Karpas-422 (cell line): ENCODE data around the gene FBXO45. TPM values are rescaled to one million over a fixed set of nuclear protein-coding genes. Genes with fewer than 3 reads are reported as not detected.
"Not testable (repeated sequence)": the region's sequence is repeated elsewhere in the genome, so short reads cannot be mapped to it uniquely, and the experiment has no call there.

ENCODE experiments used
- DNase-seq: peaks from one replicate; pipeline ENCODE4 v3.0.0-alpha.2; 2015
- H2AFZ ChIP-seq: fragments of 200-600 bp; sonication (generic); 2 replicates; pipeline ENCODE4 v1.6.1; 2014; ENCODE audit warnings: antibody characterized with exemption, low read length, mixed read lengths
- H3K27ac ChIP-seq: fragments of 200-600 bp; sonication (generic); 2 replicates; pipeline ENCODE4 v1.5.1; 2014; ENCODE audit warnings: mild to moderate bottlenecking, low read length, moderate library complexity
- H3K27me3 ChIP-seq: fragments of 200-600 bp; sonication (generic); 2 replicates; pipeline ENCODE4 v1.6.1; 2014; ENCODE audit warnings: low read length, mixed read lengths
- H3K36me3 ChIP-seq: fragments of 200-600 bp; sonication (generic); 2 replicates; pipeline ENCODE4 v1.6.1; 2014; ENCODE audit warnings: low read length, mixed read lengths; ENCODE audit not compliant: insufficient read depth
- H3K4me1 ChIP-seq: fragments of 200-600 bp; sonication (generic); 2 replicates; pipeline ENCODE4 v1.6.1; 2014; ENCODE audit warnings: mild to moderate bottlenecking, low read length, mixed read lengths
- H3K4me2 ChIP-seq: fragments of 200-600 bp; sonication (generic); 2 replicates; pipeline ENCODE4 v1.6.1; 2014; ENCODE audit warnings: low read length, low read depth, mild to moderate bottlenecking; ENCODE audit not compliant: poor library complexity, severe bottlenecking
- H3K4me3 ChIP-seq: fragments of 200-600 bp; sonication (generic); 2 replicates; pipeline ENCODE4 v1.5.1; 2014; ENCODE audit warnings: mild to moderate bottlenecking, antibody characterized with exemption, low read length, mixed read lengths
- H3K79me2 ChIP-seq: fragments of 200-600 bp; sonication (generic); 2 replicates; pipeline ENCODE4 v1.6.1; 2014; ENCODE audit warnings: mild to moderate bottlenecking, low read length, mixed read lengths
- H3K9ac ChIP-seq: fragments of 200-600 bp; sonication (generic); 2 replicates; pipeline ENCODE4 v1.6.0; 2014; ENCODE audit warnings: low read length
- H3K9me2 ChIP-seq: fragments of 200-600 bp; sonication (generic), shearing (Covaris generic); replicated peaks from 2 replicates; pipeline ENCODE4 v1.6.0; 2014; ENCODE audit warnings: mild to moderate bottlenecking, low read length, moderate library complexity; ENCODE audit not compliant: insufficient read depth
- H3K9me3 ChIP-seq: fragments of 300-700, 200-600 bp; sonication (generic); 2 replicates; pipeline ENCODE4 v1.6.1; 2014; ENCODE audit warnings: low read length, mixed read lengths
- H4K20me1 ChIP-seq: fragments of 200-600 bp; sonication (generic); 2 replicates; pipeline ENCODE4 v1.6.1; 2014; ENCODE audit warnings: mild to moderate bottlenecking, antibody characterized with exemption, low read length, low read depth; ENCODE audit not compliant: insufficient read depth
- total RNA-seq: library from RNA; depleted of rRNA; stranded (reverse); fragments of >200 nt; shearing (Covaris generic); gene quantifications from 2 replicates; pipeline ENCODE4 v1.2.3, GENCODE V29; 2014; ENCODE audit warnings: low replicate concordance

The FBXO45 gene
- total RNA-seq, 1 experiment from 2014 or later: 15.2 TPM

GRCh38 chr3:196549312-196549711 lies 19.1 kb upstream of the FBXO45 start:
- not testable (repeated sequence) for H3K27ac ChIP-seq, H3K9ac ChIP-seq, H3K4me1 ChIP-seq, H4K20me1 ChIP-seq, DNase-seq, H3K79me2 ChIP-seq, H3K4me2 ChIP-seq, H3K27me3 ChIP-seq, H3K36me3 ChIP-seq, H3K4me3 ChIP-seq, H2AFZ ChIP-seq, H3K9me2 ChIP-seq, H3K9me3 ChIP-seq

DNA sequence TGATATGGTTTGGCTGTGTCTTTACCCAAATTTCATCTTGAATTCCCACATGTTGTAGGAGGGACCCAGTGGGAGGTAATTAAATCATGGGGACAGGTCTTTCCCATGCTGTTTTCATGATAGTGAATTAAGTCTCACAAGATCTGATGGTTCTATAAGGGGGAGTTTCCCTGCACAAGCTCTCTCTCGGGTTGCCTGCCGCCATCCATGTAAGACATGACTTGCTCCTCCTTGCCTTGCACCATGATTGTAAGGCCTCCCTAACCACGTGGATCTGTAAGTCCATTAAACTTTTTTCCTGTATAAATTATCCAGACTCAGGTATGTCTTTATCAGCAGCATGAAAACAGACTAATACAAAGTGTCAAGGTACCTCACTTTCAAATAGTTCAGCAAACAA lies 18.3 kb upstream of the FBXO45 start:
- not testable (repeated sequence) for H3K27ac ChIP-seq, H3K4me2 ChIP-seq, H3K4me3 ChIP-seq, H3K36me3 ChIP-seq, H2AFZ ChIP-seq, H3K9ac ChIP-seq, H4K20me1 ChIP-seq, DNase-seq, H3K9me2 ChIP-seq, H3K9me3 ChIP-seq, H3K27me3 ChIP-seq, H3K79me2 ChIP-seq
- peaks cover 11% of the 10 kb centered on the region for H3K4me1 ChIP-seq

DNA sequence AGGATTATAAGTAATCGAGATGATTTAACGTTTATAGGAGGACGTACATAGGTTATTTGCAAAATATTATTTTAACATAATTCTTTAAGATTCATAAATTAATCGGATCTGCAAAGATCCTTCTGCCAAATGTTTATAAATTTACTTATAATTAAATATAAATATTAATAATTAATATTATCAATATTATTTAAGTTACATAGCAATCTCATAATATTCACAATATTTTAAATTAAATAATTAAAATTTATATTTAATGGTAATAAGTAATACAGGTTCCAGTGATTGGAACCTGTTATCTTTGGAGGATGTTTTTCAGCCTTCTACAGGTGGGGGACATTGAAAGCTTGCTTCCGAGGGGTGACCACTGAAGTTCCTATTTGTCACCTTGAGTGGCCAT lies 16.2 kb upstream of the FBXO45 start:
- no peaks in the 10 kb centered on the region for H3K9me2 ChIP-seq
- no peak overlapping the region for H2AFZ ChIP-seq
- no peaks in the 10 kb centered on the region for H4K20me1 ChIP-seq
- no peak overlapping the region for H3K9ac ChIP-seq
- H3K9me3 ChIP-seq: no peaks in the 10 kb centered on the region; the same call in 1 of the 2 replicates
- no peak overlapping the region for H3K27ac ChIP-seq
- H3K27me3 ChIP-seq: no peaks in the 10 kb centered on the region
- no peaks in the 10 kb centered on the region for H3K36me3 ChIP-seq
- no peak for DNase-seq
- H3K79me2 ChIP-seq: no peaks in the 10 kb centered on the region
- peaks cover 15% of the 10 kb centered on the region for H3K4me1 ChIP-seq
- H3K4me2 ChIP-seq: no peak overlapping the region
- H3K4me3 ChIP-seq: no peak overlapping the region

DNA sequence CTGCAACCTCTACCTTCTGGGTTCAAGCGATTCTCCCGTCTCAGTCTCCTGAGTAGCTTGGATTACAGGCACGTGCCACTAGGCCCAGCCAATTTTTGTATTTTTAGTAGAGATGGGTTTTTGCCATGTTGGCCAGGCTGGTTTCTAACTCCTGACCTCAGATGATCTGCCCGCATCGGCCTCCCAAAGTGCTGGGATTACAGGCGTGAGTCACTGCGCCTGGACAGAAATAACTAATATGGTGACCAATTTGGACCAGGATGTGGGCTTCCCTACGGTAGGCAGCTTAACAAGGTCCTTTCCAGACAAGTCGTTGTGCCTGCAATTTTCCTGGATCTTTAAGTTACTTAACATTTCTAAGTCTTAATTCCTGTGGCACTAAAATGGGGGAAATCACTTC lies 14.9 kb upstream of the FBXO45 start:
- Histone ChIP-seq H4K20me1 (no peaks in the 10 kb centered on the region), H3K4me1 (peaks cover 15% of the 10 kb centered on the region), H2AFZ (no peak overlapping the region), H3K9me2 (no peaks in the 10 kb centered on the region), H3K79me2 (no peaks in the 10 kb centered on the region), H3K4me3 (no peak overlapping the region), H3K36me3 (no peaks in the 10 kb centered on the region), H3K27me3 (no peaks in the 10 kb centered on the region), H3K9ac (no peak overlapping the region), H3K4me2 (no peak overlapping the region), H3K27ac (no peak overlapping the region), H3K9me3 (no peaks in the 10 kb centered on the region; the same call in 1 of the 2 replicates)
- DNase-seq: no peak

DNA sequence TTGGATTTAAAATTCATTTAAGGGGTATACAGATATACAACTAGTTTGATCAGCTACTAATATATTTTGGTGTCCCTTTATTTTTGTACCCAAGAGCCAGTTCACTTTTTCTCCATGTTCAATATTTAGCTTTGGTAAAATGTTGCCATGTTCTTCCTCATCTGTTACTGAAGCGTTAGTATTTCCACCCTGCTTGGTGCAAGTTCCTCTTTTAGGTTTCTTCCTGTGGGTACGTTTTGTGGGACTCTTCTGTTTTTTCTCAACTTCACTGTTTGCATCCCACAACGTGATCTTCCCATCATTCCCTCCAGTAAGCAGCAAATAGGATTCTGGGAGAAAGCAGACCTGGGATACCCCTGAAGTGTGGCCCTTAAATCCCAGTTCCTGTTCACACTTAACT lies 14.3 kb upstream of the FBXO45 start:
- Histone ChIP-seq H3K9me3 (no peaks in the 10 kb centered on the region; the same call in 1 of the 2 replicates), H3K4me1 (peaks cover 15% of the 10 kb centered on the region), H3K36me3 (no peaks in the 10 kb centered on the region), H3K27ac (no peak overlapping the region), H3K9me2 (no peaks in the 10 kb centered on the region), H3K4me3 (no peak overlapping the region), H3K27me3 (no peaks in the 10 kb centered on the region), H3K4me2 (no peak overlapping the region), H3K9ac (no peak overlapping the region), H2AFZ (peak overlapping the region; percentile 35; the same call in 1 of the 2 replicates), H3K79me2 (no peaks in the 10 kb centered on the region), H4K20me1 (no peaks in the 10 kb centered on the region)
- peak; percentile 60 for DNase-seq

GRCh38 chr3:196555295-196555694 lies 13.2 kb upstream of the FBXO45 start:
- DNase-seq: no peak
- H3K36me3 ChIP-seq: no peaks in the 10 kb centered on the region; the same call in 1 of the 2 replicates
- peaks cover 15% of the 10 kb centered on the region for H3K4me1 ChIP-seq
- no peaks in the 10 kb centered on the region for H3K9me3 ChIP-seq
- H3K27ac ChIP-seq: no peak overlapping the region
- no peak overlapping the region for H3K9ac ChIP-seq
- no peaks in the 10 kb centered on the region for H3K9me2 ChIP-seq
- no peaks in the 10 kb centered on the region for H3K27me3 ChIP-seq
- H3K79me2 ChIP-seq: no peaks in the 10 kb centered on the region
- H4K20me1 ChIP-seq: no peaks in the 10 kb centered on the region
- H3K4me3 ChIP-seq: no peak overlapping the region
- H2AFZ ChIP-seq: no peak overlapping the region
- no peak overlapping the region for H3K4me2 ChIP-seq

GRCh38 chr3:196557236-196557635 lies 11.2 kb upstream of the FBXO45 start:
- no peaks in the 10 kb centered on the region for H4K20me1 ChIP-seq
- no peak overlapping the region for H3K9ac ChIP-seq
- no peaks in the 10 kb centered on the region for H3K27me3 ChIP-seq
- H3K4me3 ChIP-seq: no peak overlapping the region
- H3K9me3 ChIP-seq: no peaks in the 10 kb centered on the region
- H3K27ac ChIP-seq: no peak overlapping the region
- no peak for DNase-seq
- H3K4me1 ChIP-seq: peaks cover 15% of the 10 kb centered on the region
- H2AFZ ChIP-seq: no peak overlapping the region
- H3K9me2 ChIP-seq: no peaks in the 10 kb centered on the region
- H3K79me2 ChIP-seq: no peaks in the 10 kb centered on the region
- H3K36me3 ChIP-seq: peaks cover 11% of the 10 kb centered on the region
- H3K4me2 ChIP-seq: no peak overlapping the region

DNA sequence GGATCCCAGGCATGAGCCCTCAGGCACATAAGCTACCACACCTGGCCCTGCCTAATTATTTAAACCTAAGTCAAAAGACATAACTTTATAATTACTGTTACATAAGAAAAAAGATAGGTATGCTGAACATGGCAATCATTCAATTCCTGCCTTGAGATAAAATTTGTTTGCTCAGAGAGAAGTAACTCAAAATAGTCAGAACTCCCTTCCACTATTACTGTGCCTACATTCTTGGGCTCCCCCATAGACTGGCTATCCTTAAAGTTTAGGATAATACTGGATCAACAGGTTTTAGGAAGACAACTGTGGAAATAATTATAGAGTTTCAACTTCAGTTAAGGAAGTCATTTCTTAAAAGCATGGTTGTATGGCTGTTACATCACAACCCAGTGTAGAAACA lies 10.0 kb upstream of the FBXO45 start:
- peaks cover 5% of the 10 kb centered on the region; the same call in 1 of the 2 replicates for H3K79me2 ChIP-seq
- H3K9me3 ChIP-seq: no peaks in the 10 kb centered on the region
- no peaks in the 10 kb centered on the region for H3K9me2 ChIP-seq
- H3K9ac ChIP-seq: no peak overlapping the region
- no peak overlapping the region for H2AFZ ChIP-seq
- no peak overlapping the region for H3K4me2 ChIP-seq
- H3K4me3 ChIP-seq: no peak overlapping the region
- H3K4me1 ChIP-seq: peaks cover 15% of the 10 kb centered on the region
- no peaks in the 10 kb centered on the region for H4K20me1 ChIP-seq
- no peaks in the 10 kb centered on the region for H3K27me3 ChIP-seq
- peaks cover 11% of the 10 kb centered on the region for H3K36me3 ChIP-seq
- DNase-seq: no peak
- no peak overlapping the region for H3K27ac ChIP-seq

DNA sequence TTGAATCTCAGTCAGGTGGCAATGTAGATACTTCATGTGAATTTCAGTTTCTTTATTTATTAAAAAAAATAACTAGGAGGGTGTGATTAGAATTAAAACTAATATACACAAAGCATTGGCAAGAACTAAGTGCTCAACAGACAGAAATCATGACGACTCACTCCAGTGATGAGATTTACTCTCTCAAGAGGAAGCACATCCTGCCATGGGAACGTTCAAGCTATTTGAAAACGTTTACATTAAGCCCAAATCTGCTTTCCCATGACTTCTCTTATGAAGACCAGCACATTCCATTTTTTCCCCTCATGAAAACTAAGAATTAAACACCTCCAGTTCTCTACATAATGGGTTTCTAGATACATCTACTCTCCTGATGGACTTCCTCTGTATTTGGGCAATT lies 8.6 kb upstream of the FBXO45 start:
- peaks cover 15% of the 10 kb centered on the region; the same call in 1 of the 2 replicates for H3K79me2 ChIP-seq
- no peaks in the 10 kb centered on the region for H3K9me2 ChIP-seq
- no peak overlapping the region for H3K4me3 ChIP-seq
- H2AFZ ChIP-seq: no peak overlapping the region
- no peak overlapping the region for H3K9ac ChIP-seq
- no peak for DNase-seq
- no peak overlapping the region for H3K27ac ChIP-seq
- peaks cover 11% of the 10 kb centered on the region for H3K36me3 ChIP-seq
- no peak overlapping the region for H3K4me2 ChIP-seq
- no peaks in the 10 kb centered on the region for H3K9me3 ChIP-seq
- peaks cover 6% of the 10 kb centered on the region; the same call in 1 of the 2 replicates for H3K4me1 ChIP-seq
- H4K20me1 ChIP-seq: no peaks in the 10 kb centered on the region
- H3K27me3 ChIP-seq: no peaks in the 10 kb centered on the region
